KG1 (cell line): ENCODE measurements around the gene VEZF1.

Experiments
- DNase-seq: peaks from one replicate; lab custom pipeline; 2025; lab: John Stamatoyannopoulos, UW

The VEZF1 gene, protein sequence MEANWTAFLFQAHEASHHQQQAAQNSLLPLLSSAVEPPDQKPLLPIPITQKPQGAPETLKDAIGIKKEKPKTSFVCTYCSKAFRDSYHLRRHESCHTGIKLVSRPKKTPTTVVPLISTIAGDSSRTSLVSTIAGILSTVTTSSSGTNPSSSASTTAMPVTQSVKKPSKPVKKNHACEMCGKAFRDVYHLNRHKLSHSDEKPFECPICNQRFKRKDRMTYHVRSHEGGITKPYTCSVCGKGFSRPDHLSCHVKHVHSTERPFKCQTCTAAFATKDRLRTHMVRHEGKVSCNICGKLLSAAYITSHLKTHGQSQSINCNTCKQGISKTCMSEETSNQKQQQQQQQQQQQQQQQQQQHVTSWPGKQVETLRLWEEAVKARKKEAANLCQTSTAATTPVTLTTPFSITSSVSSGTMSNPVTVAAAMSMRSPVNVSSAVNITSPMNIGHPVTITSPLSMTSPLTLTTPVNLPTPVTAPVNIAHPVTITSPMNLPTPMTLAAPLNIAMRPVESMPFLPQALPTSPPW

GRCh38 chr17:57987581-57988300, at the start of gene VEZF1:
Gene VEZF1 (minus strand): TSS chr17:57988254. CDS start chr17:57988111, 143 bp downstream.
- no peak for DNase-seq

DNA sequence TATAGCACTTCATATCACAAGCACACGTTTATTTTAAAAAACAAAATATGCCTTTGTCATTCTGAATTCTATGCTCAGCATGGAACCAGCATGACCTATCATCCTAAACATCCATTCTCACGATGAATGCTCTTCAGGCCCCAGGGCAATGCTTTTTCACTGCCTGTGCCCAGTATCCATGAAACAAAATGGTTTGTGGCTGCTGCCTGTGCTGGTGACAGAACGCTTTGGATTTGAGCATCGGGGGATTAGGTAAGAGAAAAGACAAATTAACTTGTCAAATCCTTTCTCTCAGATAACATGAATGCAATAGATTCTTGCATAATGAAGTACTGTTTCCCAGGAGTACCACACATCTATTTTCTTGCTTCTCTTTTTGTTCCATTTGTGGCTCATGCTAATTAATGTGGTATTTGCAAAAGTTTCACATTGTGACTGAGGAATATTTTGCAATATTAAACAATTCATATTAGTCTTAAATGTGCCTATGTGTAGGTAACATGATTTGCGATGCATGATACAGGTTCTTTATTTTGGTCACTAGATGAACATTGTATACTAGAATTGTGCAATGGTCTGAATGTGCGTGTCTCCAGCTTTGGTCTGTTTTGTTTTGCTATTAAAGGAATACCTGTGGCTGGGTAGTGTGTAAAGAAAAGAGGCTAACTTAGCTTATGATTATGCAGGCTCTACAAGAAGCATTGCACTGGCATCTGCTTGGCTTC, 44.8 kb upstream of the VEZF1 start:
- no peak for DNase-seq

GRCh38 chr17:58028578-58028977, 40.5 kb upstream of the VEZF1 start:
- no peak for DNase-seq

DNA sequence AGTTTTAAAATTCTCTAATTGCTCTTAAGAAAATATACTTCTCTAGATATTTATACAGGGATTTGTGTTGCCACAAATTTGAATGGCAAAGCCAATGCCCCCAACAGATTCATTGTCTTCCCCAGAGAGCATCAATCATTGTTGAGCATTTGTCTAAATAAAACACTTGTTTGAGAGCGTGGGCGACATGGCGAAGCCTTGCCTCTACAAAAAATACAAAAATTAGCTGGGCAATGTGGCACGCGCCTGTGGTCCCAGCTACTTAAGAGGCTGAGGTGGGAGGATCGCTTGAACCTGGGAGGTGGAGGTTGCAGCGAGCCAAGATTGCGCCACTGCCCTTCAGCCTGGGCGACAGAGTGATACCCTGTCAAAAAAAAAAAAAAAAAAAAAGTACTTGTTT, 32.3 kb upstream of the VEZF1 start:
- DNase-seq, result no peak

- DNase-seq, result no peak
Measured at GRCh38 chr17:58019521-58019920, 31.5 kb upstream of the VEZF1 start.

DNA sequence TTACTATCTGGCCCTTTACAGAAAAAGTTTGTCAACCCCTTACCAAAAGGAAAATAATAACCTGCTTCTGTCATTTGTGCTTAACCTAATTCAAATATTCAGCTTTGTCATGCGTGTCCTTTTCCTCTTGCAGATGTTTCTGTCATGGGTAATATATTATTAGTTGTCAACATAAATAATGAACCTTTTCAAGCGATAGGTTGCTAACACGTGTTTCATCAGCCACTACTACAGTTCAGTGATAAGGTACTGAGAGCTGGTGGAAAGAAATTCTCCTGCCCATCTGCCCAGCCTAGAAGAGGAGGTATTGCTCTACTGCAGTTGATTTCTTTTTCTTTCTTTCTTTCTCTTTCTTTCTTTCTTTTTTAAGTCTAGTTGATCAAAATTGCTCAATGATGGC, 31.0 kb upstream of the VEZF1 start:
- DNase-seq, result no peak

DNA sequence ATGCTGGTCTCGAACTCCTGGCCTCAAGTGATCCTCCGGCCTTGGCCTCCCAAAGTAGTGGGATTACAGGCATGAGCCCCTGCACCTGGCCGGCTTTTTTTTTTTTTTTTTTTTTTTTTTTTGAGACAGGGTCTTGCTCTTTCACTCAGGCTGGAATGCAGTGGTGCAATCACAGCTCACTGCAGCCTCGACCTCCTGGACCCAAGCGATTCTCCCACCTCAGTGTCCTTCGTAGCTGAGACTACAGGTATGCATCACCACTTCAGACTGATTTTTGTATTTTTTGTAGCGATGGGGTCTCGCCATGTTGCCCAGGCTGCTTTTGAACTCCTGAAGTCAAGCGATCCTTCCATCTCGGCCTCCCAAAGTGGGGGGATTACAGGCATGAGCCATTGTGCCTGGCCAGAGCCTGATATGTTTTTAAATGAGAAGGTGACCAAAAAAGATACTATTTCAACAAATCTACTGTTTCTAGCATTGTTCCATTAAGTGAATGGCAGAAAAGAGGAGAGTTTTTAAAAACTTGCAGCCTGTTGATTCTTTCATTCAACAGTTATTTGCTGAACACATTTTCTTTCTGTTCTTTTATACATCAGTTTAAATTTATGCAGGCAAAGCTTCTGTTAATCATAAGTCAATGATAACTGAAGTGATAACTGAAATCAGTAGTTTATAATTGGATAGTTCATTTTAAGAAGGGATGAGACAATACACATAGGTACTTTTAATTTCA, 22.2 kb upstream of the VEZF1 start:
- DNase-seq, result no peak

GRCh38 chr17:58007781-58008706, 20.0 kb upstream of the VEZF1 start:
- DNase-seq, result no peak

DNA sequence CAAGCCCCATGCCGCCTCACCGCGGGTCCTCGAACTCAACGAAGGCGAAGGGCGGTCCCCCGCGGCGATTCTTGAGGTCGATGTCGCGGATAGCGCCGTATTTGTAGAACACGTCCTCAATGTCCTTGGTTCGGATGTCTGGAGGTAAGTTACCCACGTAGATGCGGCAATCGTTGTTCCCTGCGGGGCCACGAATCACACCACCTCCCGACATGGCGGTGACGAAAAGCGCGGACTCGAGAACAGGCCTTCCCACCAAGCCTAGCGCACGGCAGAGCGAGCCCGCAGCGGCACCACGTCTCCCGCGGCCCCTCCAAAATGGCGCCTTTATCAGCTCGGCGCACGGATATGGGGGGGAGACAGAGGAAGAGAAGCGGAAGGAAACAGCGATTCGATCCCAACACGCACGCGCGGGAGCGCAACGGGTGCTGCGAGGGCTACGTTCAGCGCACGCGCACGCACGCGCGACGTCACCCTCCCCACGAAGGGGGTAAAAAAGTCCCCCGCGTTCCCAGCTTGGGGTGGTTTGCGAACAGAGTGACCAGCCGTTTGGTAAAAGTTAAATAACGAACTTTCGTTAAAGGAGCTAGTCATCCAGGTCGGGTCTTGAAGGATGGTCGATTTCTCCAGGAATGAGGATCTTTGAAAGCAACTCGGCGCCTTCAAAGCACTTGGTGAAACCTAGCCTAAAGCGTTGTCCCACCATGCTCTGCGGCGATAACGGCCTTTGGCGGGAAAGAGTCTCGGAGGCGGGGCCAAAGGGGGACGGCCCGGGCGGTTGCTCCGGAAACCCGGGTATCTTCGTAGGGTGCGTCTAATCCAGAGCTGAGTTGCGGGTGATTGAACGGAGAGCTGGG, 19.1 kb upstream of the VEZF1 start, which contains the start of gene SRSF1:
Gene SRSF1, minus strand, starts transcription at position 323 of the 857 bp plus-strand sequence. Its CDS starts 109 bp downstream, at position 214.
- DNase-seq, result peak; percentile 100

GRCh38 chr17:58006560-58006923, 18.5 kb upstream of the VEZF1 start:
- DNase-seq, result peak; percentile 44

GRCh38 chr17:58005728-58006559, 17.9 kb upstream of the VEZF1 start:
- DNase-seq, result no peak

GRCh38 chr17:58005031-58005727, 17.1 kb upstream of the VEZF1 start:
- no peak for DNase-seq

DNA sequence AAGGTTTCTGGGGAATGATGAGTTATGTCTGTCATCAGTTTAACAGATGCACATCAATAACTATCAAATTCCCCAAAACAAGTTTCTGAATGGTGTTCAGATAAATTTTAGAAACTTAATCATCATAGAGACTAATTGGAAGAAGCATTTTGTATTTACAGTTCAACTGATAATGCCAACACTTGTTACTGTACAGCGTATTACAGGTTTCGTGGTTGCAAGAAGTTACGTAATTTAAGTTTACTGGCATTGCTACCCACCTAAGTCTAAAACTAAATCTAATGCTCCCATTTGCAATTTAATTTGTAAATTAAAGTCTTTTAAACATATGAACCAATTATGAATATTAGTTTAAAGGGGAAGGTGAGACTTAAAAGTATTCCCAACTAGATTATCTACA, 16.0 kb upstream of the VEZF1 start:
- no peak for DNase-seq

DNA sequence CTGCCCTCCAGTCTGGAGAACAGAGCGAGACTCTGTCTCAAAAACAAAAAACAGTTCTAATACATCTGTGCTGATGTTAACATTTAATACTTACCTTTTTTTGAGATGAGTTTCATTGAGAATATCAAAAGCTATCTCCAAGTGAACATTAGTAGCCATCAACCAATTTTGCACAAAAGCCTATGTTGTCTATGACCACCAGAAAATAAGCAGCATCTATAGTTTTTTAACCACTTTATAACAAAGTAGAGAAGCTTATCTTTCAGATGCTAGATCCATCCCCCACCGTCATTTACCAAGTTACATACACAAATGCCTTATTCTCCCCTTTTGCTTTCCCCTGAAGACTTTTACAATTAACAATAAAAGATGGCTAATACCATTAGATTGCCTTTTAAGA, 14.9 kb upstream of the VEZF1 start:
- no peak for DNase-seq

DNA sequence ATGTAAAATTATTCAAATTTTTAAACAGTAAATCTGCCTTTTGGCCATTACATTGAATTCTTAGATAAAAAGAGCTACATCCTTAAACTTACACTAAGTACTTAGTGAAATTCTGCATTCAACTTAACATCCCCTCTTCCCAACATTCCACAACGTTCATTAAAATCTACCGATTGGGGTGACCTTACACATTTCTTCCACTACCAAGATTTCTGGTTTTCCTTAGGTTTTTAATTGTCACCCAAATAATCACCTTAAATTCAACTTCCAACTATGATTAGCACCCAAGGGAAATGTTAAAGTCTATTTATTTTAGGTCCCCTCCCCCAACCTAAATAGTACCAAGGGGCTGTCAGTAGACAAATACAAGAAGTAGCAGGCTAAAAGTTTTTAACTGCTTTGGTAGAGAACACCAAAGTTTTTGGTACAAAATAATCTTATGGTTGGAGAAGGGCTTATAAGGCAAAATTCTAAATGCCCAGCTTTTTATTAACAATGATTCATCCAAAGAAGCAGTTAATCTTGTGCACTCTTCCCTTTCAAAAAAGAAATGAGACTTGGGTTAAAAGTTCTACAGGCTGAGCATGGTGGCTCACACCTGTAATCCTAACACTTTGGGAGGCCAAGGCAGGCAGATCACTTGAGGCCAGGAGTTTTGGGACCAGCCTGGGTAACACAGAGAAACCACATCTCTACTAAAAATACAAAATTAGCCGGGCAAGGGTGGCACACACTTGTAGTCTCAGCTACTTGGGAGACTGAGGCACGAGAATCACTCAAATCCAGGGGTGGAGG, 14.3 kb upstream of the VEZF1 start:
- DNase-seq, result no peak

GRCh38 chr17:58001461-58002124, 13.5 kb upstream of the VEZF1 start:
- DNase-seq, result no peak
